IMR-90 (cell line): ENCODE results near the gene NPB. TPM values are rescaled to one million over a fixed set of nuclear protein-coding genes. Genes with fewer than 3 reads are reported as not detected.

Experiments used
- CTCF ChIP-seq: conservative IDR thresholded peaks from 2 replicates; pipeline ENCODE4 v1.5.1; 2012; ENCODE audit warnings: mild to moderate bottlenecking, low read depth, low read length, improper control_type of control experiment
- ELK1 ChIP-seq: fragments of 150-350 bp; IDR thresholded peaks from 2 replicates; pipeline ENCODE4 v1.6.1; 2016; ENCODE audit warnings: low read depth, mild to moderate bottlenecking, low read length, moderate library complexity, borderline replicate concordance
- polyA plus RNA-seq, 3 experiments: library from polyadenylated mRNA; depleted of rRNA; stranded (reverse); fragments of >200 nt; gene quantifications; 2 replicates each; pipeline ENCODE4 v1.2.3, GENCODE V29; 2012; ENCODE audit warnings: low replicate concordance in 1 of 3
- total RNA-seq: library from RNA; depleted of rRNA; stranded (reverse); fragments of >200 nt; gene quantifications from 2 replicates; pipeline ENCODE4 v1.2.3, GENCODE V29; 2012

The NPB gene
- total and polyA plus RNA-seq, 2 of the 4 experiments (the other 2 are of a cell fraction), result 0.51 TPM; not detected in 1

DNA sequence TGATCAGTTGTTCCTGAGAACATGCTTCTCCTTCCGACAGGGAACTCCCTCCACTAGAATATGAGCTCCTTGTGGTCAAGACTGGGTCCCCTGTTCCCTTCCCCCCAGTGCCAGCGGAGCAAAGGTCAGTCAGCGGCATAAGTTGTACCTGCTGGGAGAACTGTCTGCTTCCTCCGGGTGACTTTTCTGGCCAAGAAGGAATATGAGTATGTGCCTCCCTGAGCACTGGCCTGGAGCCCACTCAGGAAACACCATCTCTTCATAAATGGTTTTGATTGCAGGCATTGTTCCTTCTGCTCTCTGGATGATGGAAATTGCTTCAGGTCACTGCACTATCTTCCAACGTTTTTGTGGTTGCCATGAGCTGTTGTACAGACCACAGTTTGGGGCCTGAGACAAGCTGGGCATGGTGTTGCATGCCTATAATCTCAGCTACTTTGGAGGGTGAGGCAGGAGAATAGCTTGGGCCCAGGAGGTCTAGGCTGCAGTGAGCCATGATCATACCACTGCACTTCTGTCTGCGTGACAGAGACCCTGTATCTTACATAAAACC lies 38.8 kb upstream of the NPB start (continued):
- TF ChIP-seq CTCF (no peak), ELK1 (no peak)
